ENCODE measurements around the gene VSIR.

The VSIR gene

GRCh38 chr10:71720288-71720687, 53.0 kb downstream of the VSIR start:
- TF ChIP-seq POLR2AphosphoS5 (IDR thresholded peaks at IDR 0.05; ENCODE audit: low read depth, low read length) (no peak), TAF1 (IDR thresholded peaks at IDR 0.05; ENCODE audit: borderline replicate concordance, insufficient read depth, low read length) (no peak), FOXP2 (optimal IDR thresholded peaks at IDR 0.05; ENCODE audit: borderline replicate concordance, extremely low read depth, extremely low read length, insufficient read depth) (no peak), REST (IDR thresholded peaks at IDR 0.05; ENCODE audit: insufficient read depth in 1 of 2, low read depth in 2 of 2, low read length in 2 of 2) (no peak)

GRCh38 chr10:71719464-71720201, 53.7 kb downstream of the VSIR start, which contains the start of gene C10orf105:
Gene C10orf105, minus strand, starts transcription at chr10:71719778. Its CDS starts 3,441 bp downstream, at chr10:71716337.
- TF ChIP-seq REST (IDR thresholded peaks at IDR 0.05; ENCODE audit: insufficient read depth in 1 of 2, low read depth in 2 of 2, low read length in 2 of 2) (no peak), TAF1 (IDR thresholded peaks at IDR 0.05; ENCODE audit: borderline replicate concordance, insufficient read depth, low read length) (no peak), SIN3A (IDR thresholded peaks at IDR 0.05; ENCODE audit: borderline replicate concordance, insufficient read depth, low read length) (no peak), FOXP2 (optimal IDR thresholded peaks at IDR 0.05; ENCODE audit: borderline replicate concordance, extremely low read depth, extremely low read length, insufficient read depth) (no peak), POLR2AphosphoS5 (IDR thresholded peaks at IDR 0.05; ENCODE audit: low read depth, low read length) (no peak)

- TF ChIP-seq FOXP2 (optimal IDR thresholded peaks at IDR 0.05; ENCODE audit: borderline replicate concordance, extremely low read depth, extremely low read length, insufficient read depth) = no peak
- no peak for TF ChIP-seq POLR2AphosphoS5 (IDR thresholded peaks at IDR 0.05; ENCODE audit: low read depth, low read length)
- TF ChIP-seq REST (IDR thresholded peaks at IDR 0.05; ENCODE audit: insufficient read depth in 1 of 2, low read depth in 2 of 2, low read length in 2 of 2) = no peak
- no peak for TF ChIP-seq TAF1 (IDR thresholded peaks at IDR 0.05; ENCODE audit: borderline replicate concordance, insufficient read depth, low read length)
- TF ChIP-seq SIN3A (IDR thresholded peaks at IDR 0.05; ENCODE audit: borderline replicate concordance, insufficient read depth, low read length) = no peak
Observed at GRCh38 chr10:71719042-71719441, 54.3 kb downstream of the VSIR start.

- TF ChIP-seq SIN3A (IDR thresholded peaks at IDR 0.05; ENCODE audit: borderline replicate concordance, insufficient read depth, low read length) = no peak
- no peak for TF ChIP-seq REST (IDR thresholded peaks at IDR 0.05; ENCODE audit: insufficient read depth in 1 of 2, low read depth in 2 of 2, low read length in 2 of 2)
- TF ChIP-seq TAF1 (IDR thresholded peaks at IDR 0.05; ENCODE audit: borderline replicate concordance, insufficient read depth, low read length) = no peak
- no peak for TF ChIP-seq POLR2AphosphoS5 (IDR thresholded peaks at IDR 0.05; ENCODE audit: low read depth, low read length)
- no peak for TF ChIP-seq FOXP2 (optimal IDR thresholded peaks at IDR 0.05; ENCODE audit: borderline replicate concordance, extremely low read depth, extremely low read length, insufficient read depth)
Observed at GRCh38 chr10:71718165-71718698, 55.1 kb downstream of the VSIR start.

All from PFSK-1 (cell line).